ENCODE measurements around the gene SIX1. TPM values are rescaled to one million over a fixed set of nuclear protein-coding genes. Genes with fewer than 3 reads are reported as not detected.

SIX1 gene
- polyA plus RNA-seq, 12 donors: 28.6 to 94.9 (median 70.1) TPM; not detected in 1

DNA sequence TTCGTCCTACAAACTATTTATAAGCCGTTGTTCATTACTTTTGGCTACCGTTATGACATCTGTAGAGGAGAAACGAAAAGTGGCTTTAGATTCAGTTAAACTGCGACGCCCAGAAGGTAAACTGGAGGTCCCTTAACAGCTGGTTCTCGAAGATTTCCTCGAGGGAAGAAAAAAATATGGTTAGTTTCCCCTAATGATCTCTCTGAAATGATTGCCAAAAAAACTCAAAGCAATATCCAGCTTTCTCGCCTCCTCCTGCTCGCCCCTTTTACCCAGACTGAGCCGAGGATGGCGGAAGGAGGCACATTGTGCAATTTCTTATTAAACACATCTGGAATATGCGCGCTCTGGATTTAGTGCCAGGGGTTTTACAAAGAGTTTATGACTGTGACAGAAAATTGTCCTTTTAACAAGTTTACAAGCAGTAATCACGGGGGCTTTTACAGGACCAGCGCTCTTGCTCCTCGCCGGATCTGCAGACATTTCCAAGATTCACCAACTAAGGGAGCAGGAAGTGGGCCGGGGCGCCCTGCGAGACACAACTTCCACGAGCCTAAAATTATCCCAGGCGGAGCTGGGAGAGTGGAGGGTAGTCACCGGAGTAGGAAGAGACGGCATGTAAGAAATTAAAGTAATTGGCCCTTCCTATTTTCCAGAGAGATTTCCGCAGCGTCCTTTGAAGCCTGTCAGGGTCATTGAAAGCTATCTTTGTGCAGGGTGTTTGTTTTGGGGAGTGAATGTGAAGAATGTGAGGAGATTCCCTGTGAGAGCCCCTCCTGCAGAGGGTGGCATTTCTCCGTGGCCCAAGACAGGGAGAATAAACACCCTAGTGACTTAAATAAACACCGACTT lies 5.6 kb downstream of the SIX1 start:
- DNase-seq: peak; percentile 70

DNA sequence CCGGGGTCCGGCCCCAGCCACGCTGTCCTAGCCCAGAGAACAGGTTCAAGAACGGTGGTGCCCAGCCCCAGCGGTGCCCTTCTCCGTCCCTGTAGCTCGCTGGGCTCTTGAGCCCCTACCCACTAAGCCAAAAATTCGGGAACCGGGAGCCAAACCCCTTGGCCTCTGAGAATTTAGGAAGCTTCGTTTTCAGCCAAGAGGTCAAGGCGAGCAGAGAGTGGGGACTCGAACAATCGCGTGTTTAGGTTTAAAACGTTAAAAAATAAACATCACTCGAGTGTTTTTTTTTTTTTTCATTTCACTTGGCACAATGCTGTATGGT lies 6.2 kb downstream of the SIX1 start:
- DNase-seq: no peak

DNA sequence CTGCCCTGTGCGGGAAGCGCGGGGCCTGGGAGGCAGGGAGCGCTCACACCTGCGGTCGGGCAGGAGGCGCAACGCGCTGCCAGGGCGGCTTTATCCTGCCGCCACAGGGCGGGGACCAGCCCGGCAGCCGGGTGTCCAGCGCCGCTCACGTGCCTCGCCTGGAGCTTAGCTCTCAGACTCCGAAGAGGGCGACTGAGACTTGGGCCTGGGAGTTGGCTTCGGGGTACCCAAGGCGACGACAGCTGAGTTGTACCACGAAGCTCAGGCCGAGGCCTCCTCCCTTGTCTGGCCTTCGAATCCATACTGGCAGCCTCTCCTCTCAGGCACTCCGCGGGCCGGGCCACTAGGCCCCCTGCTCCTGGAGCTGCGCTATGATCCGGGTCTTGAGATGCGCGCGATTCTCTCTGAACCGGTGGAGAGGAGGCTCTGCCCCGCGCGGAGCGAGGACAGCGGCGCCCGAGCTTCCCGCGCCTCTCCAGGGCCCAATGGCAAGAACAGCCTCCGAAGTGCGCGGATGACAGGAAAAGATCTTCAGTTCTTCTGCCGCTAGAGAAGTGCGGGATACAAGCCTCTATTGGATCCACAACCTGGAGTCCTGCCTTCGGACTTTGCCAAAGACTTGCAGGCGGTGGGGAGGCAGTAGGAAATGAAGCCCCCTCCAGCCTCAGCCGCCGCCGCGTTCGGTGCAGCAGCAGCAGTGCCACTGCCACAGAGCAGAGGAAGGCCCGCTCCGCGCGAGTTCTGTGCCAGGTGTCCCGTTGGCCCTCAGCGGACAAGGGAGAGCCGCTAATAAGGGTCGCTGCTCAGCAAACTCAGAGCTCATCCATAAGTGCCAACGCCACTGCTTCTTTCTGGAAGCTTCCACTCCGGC lies 6.8 kb downstream of the SIX1 start:
- DNase-seq: peak; percentile 62

DNA sequence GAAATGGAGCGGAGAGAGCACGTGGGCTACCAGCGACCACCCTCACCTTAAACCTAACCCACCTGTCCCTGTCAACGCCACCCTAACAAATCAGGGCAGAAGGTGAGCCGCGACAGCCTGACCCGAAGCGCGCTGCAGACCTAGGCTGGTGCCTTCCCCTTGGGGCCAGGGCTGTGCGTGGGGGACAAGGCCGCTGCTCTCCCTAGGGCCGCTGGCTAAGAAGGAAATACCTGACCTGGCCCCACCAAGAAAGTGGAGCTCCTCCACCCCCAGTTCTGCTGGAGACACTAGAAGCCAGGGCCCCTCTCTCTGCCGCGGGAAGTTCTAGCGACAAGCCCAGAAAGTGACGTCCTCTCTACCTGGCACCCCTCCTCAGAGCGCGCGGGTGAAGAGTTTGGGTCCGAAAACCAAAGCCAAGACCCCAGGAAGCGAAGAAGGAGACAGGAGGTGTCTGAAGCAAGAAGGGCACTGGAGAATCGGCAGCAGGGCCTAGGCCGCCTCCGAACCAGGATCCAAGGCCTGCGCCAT lies 7.5 kb downstream of the SIX1 start:
- no peak for DNase-seq

DNA sequence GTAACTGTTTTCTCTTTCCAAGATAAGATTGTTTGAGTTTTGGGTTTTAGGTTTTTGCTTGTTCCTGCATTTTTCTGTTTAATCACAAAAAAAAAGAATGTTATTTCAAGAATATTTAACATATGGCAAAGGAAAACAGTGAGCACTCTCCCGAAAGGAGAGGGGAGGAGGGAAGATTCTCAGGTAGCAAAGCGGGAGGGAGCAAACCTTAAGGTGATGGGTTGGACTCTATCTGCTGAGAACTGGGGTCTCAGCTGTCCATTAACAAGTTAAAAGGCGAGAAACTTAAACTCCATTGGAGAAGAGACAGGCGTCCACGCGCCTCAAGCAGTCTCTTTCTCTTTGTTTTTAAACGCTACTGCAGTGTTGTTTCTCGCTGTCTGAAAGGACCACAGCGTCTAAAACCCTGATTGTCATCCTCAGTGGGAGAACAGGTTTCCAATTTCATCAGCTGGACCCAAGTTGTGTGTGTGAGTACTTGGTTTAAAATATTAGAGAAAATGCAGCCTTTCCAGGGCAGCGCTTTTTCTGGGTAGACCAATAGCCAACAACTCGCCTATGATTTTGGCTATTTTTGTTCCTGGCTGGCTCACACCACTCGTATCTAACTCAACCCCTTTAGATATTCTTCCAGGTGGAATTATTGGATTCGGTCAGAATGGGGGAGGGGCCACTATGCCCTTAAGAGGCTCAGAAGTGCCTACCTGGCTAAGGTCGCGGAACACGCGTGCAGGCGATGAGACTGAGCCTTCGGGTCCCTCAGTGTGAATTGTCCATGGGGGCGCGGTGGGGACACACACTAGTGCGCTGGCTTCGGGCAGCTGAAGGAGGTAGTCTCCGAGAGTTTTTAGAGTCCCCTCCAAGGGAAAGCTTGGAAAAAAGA lies 8.2 kb downstream of the SIX1 start:
- DNase-seq: peak; percentile 59

DNA sequence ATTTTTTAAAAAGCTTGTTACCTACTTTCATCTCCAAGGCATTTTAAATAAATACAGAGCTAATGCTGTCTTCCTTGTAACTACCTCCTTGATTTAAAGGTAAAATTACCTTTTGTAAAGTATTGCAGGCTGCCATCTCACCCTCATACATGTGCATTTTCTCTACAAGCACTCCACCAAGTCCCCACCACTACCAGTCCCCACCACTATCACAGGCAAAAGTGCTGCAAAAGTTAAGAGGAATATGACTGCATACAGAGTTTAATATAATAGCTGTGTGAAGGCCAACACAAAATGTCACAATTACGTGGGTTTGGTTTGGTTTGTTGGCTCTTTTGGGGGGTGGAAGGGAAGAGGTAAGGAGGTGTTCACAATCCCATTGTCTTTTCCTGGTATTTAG lies 9.6 kb downstream of the SIX1 start:
- no peak for DNase-seq

DNA sequence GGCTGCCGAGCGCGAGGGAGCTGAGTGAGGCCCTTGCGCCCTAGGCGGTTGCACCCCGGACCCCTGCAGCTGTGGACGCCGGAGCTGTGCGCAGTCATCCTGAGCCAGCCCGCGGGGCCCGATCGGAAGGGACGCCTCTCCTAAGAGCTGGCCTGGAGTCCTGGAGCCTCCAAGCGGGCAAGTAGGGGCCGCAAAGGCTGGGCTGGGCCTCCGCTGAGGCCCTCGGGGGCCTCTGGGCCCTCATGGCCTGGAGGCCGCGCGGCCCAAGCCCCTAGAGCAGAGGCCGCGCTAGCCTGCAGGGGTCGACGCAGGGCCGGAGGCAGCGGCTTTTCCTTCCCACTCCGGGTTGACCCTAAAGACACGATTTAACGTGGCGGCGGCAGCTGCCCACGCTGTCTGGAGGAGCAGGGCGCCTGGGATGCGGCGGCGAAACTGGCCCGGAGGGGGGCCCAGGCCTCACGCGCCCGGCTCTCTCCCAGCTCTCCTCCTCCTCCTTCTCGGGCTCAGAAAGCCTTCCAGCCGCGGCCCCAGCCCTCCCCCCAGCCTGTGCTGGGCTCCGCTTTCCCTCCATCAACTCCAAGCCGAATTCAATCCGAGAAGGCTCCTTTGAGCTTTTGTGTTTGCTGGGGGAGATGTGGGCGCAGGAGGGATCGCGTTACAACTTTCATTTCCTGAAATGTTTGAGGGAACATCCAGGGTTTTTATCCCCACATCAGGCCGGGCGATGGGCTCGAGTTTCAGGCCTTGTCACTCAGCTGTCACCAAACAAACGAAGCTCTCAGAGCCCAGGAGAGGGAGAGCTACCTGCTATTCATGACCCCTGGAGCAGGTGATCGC lies 11.6 kb downstream of the SIX1 start:
- peak; percentile 83 for DNase-seq

DNA sequence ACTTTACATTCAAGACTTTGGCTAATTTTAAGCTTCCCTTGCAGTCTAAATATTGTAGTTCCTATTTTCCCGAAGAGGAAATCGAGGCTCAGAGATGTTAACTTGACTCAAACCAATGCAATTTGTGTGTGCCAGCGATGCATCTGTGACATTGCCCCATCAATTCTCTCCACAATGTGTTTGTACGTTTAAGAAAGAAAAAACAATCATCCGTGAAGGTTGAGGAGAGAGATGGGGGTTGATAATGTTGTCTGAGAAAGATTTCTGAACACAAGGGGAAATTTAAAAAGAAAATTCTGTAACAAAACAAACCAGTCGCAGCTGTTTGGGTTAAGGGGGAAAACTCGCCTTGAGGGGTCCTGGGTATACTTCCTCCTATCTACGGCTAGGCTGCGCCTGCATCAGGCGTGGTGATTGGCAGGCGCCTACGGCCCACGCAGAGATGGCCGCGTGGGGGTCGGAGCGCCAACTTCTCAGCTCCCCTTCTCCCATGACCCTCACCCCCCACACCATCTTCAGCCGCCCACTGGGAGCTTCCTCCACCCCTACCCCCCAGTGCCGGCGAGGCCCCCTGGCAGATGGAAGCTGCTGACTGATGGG lies 12.3 kb downstream of the SIX1 start:
- DNase-seq: no peak

DNA sequence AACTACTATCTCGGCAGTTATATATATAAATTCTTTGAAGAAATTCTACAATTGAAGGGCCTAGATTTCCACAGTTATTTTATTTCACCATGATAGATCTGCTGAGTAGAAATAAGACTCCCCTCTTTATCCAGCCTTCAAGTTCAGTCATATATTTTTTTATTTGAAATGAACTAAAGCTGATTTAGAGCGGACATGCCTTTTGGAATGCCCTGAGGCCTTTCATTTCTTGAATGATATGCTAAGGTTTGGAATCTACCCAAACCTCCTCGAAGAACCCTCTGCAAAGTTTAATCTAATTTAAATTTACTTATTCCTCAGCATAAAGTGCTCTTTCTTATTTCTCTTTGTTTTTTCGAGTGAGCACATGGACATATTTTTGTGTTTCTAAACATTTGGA lies 15.1 kb downstream of the SIX1 start:
- no peak for DNase-seq

DNA sequence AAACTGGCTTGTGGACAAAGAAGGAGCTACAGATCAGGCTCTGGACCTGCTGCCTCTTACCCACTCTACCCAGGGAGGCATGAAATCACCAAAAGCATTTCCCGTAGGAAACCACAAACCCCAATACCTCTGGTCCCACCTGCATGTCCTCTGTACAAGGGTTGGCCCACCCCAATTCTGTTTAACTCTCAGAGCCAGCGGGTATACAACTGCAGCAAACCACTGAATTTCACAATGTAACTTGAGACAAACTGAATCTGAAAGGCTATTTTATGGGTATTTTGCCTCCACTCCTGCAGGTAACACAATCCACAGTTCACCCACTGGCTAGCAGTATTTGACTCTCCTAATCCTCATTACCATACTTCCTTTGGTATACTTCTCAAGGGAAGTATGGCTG lies 16.5 kb downstream of the SIX1 start:
- DNase-seq: no peak

DNA sequence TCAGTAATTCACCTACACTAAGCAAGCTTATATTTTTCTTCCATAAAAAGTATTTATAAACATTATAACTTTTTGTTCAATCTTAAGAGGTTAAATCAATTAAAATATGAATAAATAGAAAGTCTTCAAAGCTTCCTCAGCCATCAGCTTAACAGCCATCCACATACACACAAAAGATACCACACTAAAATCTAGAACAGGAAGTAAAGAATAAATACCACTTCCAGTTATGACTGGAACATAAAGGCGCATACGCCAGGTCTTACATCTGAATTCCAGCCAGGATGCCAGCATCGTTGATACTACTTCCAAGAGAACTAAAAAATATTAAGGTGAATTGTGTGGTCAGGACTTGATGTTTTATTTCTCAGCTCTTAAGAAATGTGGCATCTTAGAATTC lies 17.0 kb downstream of the SIX1 start:
- no peak for DNase-seq

DNA sequence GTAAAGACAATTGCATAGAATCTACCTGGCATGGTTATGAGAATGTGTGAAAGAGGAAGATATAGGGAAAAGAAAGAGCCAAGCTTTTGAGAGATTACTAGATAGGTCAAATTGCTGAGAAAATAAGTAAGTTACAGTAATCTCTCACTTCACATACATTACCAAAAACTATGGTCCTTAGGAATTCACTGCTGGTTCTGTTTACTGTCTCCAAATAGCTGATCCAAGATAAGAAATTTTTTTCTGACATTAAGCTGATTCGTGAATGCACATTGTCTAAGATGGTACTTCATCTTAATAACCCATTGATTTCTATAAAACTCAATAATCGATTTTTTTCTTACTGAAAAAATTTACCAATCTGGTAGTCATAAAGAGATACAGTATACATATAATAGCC lies 17.4 kb downstream of the SIX1 start:
- DNase-seq: no peak

DNA sequence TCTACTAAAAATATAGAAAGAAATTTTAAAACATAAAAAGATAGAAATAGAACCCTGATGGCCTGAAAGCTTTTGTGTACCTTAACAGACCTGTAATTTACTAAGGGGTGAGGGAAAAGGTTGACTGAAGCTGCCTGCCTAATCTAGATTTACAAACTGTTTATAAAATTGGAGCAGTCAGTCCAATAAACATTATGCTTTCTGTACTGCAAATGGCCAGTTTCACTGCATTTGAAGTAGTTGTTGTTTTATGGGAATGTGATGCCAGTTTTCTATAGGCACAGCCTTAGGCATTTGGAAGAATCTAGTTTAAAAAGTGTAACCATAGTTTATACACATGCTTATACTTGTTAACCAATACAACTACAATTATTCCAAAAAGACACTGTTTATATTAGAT lies 19.1 kb downstream of the SIX1 start:
- no peak for DNase-seq

DNA sequence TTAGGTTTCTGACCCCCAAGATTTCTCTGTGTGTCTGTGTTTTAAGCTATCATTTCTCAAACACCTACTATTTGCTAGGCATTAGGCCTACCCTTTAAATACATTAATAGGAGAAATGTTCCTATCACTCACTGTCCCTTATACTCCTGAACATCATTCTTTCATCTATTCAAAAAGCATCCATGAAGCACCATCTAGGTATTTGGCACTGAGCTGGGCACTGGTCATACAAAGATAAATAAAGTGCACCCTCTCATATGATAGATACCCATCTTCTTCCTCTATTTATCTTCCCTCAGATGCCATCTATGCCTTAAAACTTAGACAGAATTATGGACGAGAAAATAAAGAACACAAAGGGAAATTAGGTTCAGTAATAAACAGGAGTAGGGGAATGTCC lies 20.4 kb downstream of the SIX1 start:
- DNase-seq: no peak

DNA sequence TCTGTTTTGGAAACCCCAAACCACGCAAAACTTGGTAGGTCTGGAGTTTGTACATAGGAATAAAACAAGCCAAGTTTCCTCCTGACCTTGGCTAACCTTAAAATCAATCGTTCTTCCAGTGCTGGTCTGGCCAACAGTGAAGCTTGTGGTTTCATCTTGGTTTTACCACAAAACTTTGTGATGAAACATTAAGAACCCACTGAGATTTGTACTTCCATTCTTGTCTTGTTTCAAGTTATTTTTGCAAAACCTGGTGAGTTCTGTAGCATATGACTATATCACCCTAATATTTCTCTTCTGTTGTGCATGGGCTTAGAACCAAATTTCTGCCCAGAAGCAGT lies 26.4 kb downstream of the SIX1 start:
- no peak for DNase-seq

DNA sequence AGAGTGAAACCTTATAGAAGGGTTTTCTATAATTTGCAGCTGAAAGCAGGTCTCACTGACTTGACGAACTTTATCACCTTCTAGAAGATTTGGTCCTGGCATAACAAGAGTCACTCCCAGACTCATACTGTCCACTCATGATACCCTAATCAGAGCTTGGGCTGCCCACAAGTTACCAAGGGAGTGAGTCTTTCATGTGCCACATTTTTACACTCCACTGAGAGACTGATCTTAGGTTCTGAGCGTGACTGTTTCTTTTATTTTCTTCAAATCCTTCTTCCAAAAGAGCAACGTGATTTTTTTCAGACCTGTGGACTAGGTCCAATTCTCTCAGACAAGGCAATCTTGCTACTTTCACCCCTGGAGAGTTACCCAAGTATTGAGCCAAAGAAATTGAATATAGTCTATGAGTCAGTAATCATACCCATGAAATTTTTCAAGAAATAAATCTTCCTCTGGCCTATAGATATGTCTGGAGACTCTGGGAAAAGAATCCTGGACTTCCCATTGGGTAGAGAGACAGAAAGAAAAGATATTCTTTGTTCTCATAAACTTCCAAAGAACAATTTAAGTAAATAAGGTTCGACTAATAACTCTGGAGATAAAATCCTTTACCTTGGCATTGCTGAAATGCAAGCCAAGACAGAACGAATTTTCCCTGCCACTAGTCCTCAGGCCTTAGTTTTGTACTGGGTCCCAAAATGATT lies 26.9 kb downstream of the SIX1 start:
- peak; percentile 71 for DNase-seq

DNA sequence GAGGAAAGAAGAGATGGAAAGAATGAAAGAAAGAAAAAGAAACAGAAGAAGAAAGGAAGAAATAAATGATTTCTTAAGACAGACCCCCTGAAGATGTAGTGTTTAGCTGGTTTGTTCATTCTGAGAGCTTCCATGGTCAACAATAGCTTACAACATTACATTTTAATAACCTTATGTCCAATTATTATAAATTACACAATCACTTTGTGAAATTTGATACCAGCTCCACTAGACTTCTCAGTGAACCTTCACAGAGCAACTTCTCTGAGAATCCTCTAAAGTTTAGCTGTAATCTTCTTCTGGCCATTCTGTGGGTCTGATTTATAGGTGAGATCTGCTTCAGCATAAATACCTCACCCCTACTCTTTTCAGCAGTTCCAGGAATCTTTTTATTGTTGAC lies 27.9 kb downstream of the SIX1 start:
- no peak for DNase-seq

DNA sequence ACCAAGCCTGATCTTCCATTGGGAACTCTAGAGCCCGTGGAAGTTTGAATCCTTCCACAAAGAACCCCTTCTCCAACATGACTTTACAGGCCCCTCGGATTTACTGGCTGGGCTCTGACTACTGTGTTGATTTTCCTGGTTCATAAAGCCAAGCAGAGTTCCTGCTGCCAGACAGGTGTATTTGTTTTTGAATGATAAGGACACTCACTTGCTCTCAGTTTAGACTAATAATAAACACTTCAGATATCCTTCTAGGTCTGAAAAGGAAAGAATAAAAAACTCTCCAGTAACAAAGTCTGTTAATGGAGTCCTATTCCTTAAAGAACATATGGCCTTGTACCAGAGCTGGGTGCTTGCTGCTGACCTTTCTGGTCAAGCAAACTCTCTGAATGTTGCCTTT lies 31.0 kb downstream of the SIX1 start:
- DNase-seq: no peak

DNA sequence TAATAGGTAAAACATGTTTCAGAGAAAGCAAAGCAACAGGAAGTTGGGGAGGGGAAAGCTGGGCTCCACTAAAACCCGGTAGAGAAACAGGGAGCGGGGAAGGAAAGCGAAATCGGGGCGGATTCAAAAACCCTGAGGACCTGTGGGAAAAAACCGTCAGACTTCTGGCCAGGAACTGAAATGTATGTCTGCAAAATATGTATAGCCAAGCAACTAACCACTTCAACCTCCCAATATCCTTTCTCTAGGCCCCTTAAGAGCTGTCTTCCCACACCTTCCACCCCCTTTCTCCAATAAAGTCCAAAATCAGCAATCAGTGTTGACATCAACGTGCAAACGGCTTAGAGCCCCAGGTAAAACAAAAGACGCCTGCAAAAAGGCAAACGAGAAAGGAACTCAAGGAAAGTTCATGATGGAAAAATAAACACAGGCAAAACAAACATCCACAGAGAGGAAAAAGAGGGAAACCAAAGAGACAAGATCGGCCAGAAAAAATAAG lies 32.8 kb downstream of the SIX1 start:
- DNase-seq: peak; percentile 79

DNA sequence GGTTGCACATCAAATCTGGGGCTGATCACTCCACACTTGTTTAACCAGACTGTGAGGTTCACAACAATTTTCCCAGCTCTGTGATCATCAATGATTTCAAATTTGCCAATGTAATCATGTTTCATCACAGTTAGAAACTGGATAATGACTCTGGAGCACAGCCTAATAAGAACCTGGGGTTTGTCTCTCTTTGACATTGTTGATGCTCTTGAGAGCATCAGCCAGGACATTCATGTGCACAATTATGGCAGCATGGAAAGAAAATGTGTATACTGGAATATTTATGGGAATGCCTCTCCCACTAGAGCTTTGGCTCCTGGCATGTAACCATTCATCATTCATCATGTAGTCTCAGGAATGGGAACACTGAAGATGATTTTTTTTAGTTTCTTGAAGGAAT lies 47.0 kb downstream of the SIX1 start:
- DNase-seq: no peak

All from muscle of arm (tissue), 12 donors.